ENCODE results near the gene ORAI1.
"Not testable (repeated sequence)": the region's sequence is repeated elsewhere in the genome, so short reads cannot be mapped to it uniquely, and the experiment has no call there.

Gene ORAI1

GRCh38 chr12:121626853-121627640 lies 717 bp downstream of the ORAI1 start:
- peak overlapping the region; percentile 90 for H3K4me3 ChIP-seq (ENCODE audit: low read depth, low read length)
- TF ChIP-seq, protein P1, sequence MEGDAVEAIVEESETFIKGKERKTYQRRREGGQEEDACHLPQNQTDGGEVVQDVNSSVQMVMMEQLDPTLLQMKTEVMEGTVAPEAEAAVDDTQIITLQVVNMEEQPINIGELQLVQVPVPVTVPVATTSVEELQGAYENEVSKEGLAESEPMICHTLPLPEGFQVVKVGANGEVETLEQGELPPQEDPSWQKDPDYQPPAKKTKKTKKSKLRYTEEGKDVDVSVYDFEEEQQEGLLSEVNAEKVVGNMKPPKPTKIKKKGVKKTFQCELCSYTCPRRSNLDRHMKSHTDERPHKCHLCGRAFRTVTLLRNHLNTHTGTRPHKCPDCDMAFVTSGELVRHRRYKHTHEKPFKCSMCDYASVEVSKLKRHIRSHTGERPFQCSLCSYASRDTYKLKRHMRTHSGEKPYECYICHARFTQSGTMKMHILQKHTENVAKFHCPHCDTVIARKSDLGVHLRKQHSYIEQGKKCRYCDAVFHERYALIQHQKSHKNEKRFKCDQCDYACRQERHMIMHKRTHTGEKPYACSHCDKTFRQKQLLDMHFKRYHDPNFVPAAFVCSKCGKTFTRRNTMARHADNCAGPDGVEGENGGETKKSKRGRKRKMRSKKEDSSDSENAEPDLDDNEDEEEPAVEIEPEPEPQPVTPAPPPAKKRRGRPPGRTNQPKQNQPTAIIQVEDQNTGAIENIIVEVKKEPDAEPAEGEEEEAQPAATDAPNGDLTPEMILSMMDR (IDR thresholded peaks at IDR 0.05; ENCODE audit: borderline replicate concordance, insufficient read depth, low read depth, low read length) = 0 out of 2 replicates have a peak, but pooled peaks have one; percentile 4

DNA sequence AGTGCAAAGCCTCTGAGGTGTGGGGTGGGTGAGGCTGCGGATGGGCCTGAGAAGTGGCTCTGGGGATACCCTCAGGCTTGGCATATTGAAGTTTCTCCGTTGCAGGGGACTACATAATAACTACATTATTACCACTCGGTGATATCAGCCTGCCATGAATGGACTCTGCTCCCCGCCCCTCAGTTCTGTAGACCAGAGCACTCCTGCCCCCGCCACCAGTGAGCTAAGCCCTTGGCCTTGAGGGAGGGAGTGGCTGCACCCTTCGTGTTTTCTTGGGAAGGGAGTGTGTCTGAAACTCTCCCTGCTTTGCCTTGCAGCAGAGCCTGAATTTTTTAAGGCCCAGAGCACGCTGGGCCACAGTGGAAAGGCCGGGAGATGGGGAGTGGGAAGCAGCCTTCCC lies 1.7 kb downstream of the ORAI1 start:
- TF ChIP-seq, protein P1 (IDR thresholded peaks at IDR 0.05; ENCODE audit: borderline replicate concordance, insufficient read depth, low read depth, low read length) = no peak
- H3K4me3 ChIP-seq (ENCODE audit: low read depth, low read length) = peak overlapping the region; percentile 90

DNA sequence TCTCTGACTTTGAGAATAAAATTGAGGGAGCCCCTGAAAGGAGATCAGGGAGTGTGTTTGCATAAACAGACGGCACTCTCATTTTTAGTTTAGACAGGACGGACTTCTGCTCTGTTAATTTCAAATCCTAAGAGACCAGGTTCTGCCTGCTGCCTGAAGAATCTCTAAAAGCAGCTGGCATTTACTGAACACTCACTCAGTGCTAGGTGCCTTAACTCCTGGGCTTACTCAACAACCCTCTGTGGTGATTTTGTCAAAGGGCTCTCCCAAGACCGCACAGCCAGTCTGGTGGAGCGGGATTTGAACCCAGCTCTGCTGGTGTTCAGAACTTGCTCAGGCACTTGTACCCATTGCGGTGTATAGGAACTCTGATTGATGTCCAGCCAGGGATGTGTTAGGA lies 2.2 kb downstream of the ORAI1 start:
- TF ChIP-seq, protein P1 (IDR thresholded peaks at IDR 0.05; ENCODE audit: borderline replicate concordance, insufficient read depth, low read depth, low read length) = no peak
- peak overlapping the region; percentile 90 for H3K4me3 ChIP-seq (ENCODE audit: low read depth, low read length)

DNA sequence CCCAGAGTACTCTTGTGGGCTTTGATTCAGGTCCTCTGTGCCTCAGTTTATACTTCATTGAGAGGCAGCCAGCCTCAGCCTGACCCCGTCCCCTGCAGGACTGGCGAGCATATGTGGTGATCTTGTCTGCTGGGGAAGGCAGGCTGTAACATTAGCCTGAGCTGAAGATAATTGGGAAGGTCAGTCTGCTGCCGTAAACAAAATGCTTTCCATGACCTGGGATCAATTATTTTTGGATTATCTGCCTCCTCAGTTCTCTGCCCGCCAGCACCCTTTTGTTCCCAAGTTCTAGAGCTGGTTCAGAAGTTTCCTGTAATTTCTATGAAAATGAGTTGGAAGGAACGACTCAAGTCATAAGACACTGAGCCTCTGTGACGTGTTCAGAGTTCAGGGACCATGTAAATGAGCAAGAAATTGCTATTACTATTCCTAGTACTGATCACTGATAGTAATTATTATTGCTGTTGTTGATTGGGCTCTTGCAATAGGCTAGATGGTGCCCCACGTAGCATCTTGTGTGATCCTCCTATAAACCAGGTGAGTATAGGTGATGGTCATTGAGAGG lies 4.5 kb downstream of the ORAI1 start:
- TF ChIP-seq, protein P1 (IDR thresholded peaks at IDR 0.05; ENCODE audit: borderline replicate concordance, insufficient read depth, low read depth, low read length) = no peak
- no peak overlapping the region for H3K4me3 ChIP-seq (ENCODE audit: low read depth, low read length)

DNA sequence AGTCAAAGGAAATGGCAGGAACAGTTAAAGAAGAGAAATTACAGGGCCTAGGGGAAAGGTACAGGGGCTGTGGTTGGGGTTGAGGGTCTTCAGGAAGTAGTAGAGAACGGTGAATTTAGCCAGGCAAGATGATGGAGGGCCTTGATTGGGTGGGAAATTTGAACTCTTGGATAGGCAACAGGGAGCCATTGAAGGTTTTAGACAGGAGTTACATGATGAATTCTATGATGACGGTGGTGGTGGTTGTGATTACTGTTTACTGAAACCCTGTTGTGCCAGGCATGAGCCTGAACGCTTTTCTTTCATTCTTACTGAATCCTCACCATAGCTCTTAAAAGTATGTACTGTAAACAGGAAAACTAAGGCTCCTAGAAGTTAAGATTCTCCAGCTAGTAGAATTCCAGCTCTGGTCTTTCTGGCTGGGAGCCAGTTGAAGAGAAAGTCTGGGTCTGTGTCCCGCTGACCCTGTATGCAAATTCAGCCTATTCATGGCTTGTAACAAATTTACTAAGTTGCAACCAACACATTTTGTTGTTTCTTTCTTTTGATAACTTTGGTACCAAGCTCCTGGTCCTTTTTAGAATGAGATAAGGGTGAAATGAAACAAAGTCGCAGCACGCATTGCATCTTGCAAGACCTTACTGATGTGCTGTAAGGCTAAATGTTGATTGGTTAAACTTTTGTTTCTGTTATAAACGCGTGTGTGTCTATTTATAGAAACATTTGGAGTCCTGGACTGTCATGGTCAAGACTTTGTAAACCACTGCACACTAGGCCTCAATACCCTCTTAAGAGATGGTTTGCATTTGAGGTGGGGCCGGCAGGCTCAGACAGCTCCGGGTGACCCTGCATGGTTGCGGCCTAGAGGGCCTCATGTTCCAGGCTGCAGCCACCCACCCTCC lies 6.0 kb downstream of the ORAI1 start:
- no peak overlapping the region for H3K4me3 ChIP-seq (ENCODE audit: low read depth, low read length)
- TF ChIP-seq, protein P1 (IDR thresholded peaks at IDR 0.05; ENCODE audit: borderline replicate concordance, insufficient read depth, low read depth, low read length) = no peak

GRCh38 chr12:121633833-121634196 lies 7.5 kb downstream of the ORAI1 start:
- H3K4me3 ChIP-seq (ENCODE audit: low read depth, low read length) = not testable (repeated sequence)

- TF ChIP-seq, protein P1 (IDR thresholded peaks at IDR 0.05; ENCODE audit: borderline replicate concordance, insufficient read depth, low read depth, low read length) = no peak
- no peak overlapping the region for H3K4me3 ChIP-seq (ENCODE audit: low read depth, low read length)
These were observed 8.5 kb downstream of the ORAI1 start for GRCh38 chr12:121634836-121635235.

All from GM12875 (cell line).